BLaER1 treated with 17β-estradiol and CSF1 and Interleukin-3, amounts not matched to agents 10 nM and 100 nM (cell line): ENCODE measurements around the gene CERT1.

Experiments
- H3K27ac ChIP-seq, 11 experiments: shearing (Covaris generic); formaldehyde crosslinking; 2 replicates each; pipeline ENCODE4 v1.8.1; 2022
- H3K27me3 ChIP-seq, 11 experiments: shearing (Covaris generic); formaldehyde crosslinking; 2 replicates each; pipeline ENCODE4 v1.8.1; 2022
- H3K36me3 ChIP-seq, 11 experiments: shearing (Covaris generic); formaldehyde crosslinking; 2 replicates each; pipeline ENCODE4 v1.8.1; 2022
- H3K4me1 ChIP-seq, 10 experiments: shearing (Covaris generic); formaldehyde crosslinking; 2 replicates each; pipeline ENCODE4 v1.8.1; 2022
- H3K4me2 ChIP-seq, 11 experiments: shearing (Covaris generic); formaldehyde crosslinking; 2 replicates each; pipeline ENCODE4 v1.8.1; 2022
- H3K4me3 ChIP-seq, 10 experiments: shearing (Covaris generic); formaldehyde crosslinking; 2 replicates each; pipeline ENCODE4 v1.8.1; 2022
- H3K9ac ChIP-seq, 11 experiments: shearing (Covaris generic); formaldehyde crosslinking; 2 replicates each; pipeline ENCODE4 v1.8.1; 2022
- H3K9me3 ChIP-seq, 11 experiments: shearing (Covaris generic); formaldehyde crosslinking; replicated peaks in 1 of 11; 2 replicates each; pipeline ENCODE4 v1.8.1; 2022
- H4K20me1 ChIP-seq, 11 experiments: shearing (Covaris generic); formaldehyde crosslinking; 2 replicates each; pipeline ENCODE4 v1.8.1; 2022
- Cebpa-rat ChIP-seq, 11 experiments: shearing (Covaris generic); IDR thresholded peaks; 2 replicates each; pipeline ENCODE4 v1.8.1; 2022

CERT1 gene

DNA sequence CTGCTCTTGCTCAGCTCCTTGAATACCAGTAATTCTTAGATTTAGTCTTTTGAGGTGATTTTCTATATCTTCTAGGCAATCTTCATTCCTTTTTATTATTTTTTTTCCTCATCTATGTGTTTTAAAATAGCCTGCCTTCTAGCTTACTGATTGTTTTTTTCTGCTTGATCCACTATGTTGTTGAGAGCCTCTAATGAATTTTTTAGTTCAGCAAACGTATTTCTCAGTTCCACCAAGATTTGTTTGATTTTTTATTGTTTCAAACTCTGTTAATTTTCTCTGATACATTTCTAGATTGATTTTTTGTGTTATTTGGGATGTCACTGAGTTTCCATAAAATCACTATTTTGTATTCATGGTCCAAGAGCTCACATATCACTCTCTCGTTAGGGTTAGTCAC is 9.8 kb upstream of the CERT1 start:
- Histone ChIP-seq H3K4me3 (no peak overlapping the region; a peak in 1 of 20 replicates), H3K9me3 (peaks cover 33 to 57% (median 48%) of the 10 kb centered on the region in 11 experiments), H3K9ac (no peak overlapping the region), H3K27ac (no peak overlapping the region), H3K36me3 (peaks cover 26 to 56% (median 37%) of the 10 kb centered on the region in 11 experiments), H4K20me1 (peaks cover 0 to 72% (median 0%) of the 10 kb centered on the region in 11 experiments; a peak in 11 of 22 replicates), H3K4me1 (peaks cover 0 to 50% (median 8%) of the 10 kb centered on the region in 10 experiments; a peak in 14 of 20 replicates), H3K27me3 (no peaks in the 10 kb centered on the region), H3K4me2 (no peak overlapping the region)
- no peak for TF ChIP-seq Cebpa-rat (IDR thresholded peaks at IDR 0.05)

DNA sequence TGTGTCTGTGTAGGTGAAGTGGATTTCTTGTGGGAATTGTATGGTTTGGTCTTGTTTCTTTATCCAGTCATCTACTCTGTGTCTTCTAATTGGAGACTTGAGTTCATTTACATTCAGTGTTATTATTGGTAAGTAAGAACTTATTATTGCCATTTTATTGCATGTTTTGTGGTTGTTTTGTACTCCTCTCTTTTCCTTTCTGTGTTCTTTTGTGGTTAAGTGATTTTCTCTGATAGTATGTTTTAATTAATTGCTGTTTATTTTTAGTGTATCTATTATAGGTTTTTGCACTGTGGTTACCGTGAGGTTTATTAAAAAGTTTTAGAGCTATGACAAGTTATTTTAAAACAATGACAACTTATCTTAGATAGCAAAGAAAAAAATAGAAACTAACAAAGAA is 8.3 kb upstream of the CERT1 start:
- Histone ChIP-seq H3K4me3 (no peak overlapping the region), H3K4me2 (no peak overlapping the region), H3K27ac (no peak overlapping the region), H3K9ac (no peak overlapping the region), H3K27me3 (no peaks in the 10 kb centered on the region), H4K20me1 (peaks cover 0 to 72% (median 0%) of the 10 kb centered on the region in 11 experiments; a peak in 11 of 22 replicates), H3K4me1 (peaks cover 0 to 49% (median 7%) of the 10 kb centered on the region in 10 experiments; a peak in 11 of 20 replicates), H3K9me3 (peaks cover 33 to 64% (median 52%) of the 10 kb centered on the region in 11 experiments), H3K36me3 (peaks cover 26 to 70% (median 46%) of the 10 kb centered on the region in 11 experiments)
- no peak for TF ChIP-seq Cebpa-rat (IDR thresholded peaks at IDR 0.05)

DNA sequence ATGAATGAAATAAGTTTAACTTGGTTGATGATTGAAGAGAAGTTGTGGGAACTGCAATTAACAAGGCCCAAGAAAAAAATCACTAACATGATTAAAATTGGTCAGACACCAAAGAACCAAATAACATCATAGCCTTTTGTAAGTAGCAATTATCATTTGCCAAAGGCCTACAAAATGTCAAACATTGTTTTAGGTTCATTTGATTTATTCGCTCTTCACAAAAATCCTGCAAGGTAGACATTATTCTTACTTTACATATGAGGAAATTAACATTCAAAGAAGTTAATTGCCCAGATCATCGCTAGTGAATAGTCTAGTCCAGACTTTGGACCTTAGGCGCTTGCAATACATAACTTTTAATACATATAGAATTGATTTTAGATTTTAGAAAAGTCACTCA is 2.9 kb upstream of the CERT1 start:
- H3K27ac ChIP-seq, result peak overlapping the region in 1 of 11 experiments; percentile 30; a peak in 2 of 22 replicates
- peak overlapping the region in 2 of 11 experiments; percentile 91; a peak in 4 of 22 replicates for H3K4me2 ChIP-seq
- no peak overlapping the region for H3K4me3 ChIP-seq
- H3K27me3 ChIP-seq, result no peaks in the 10 kb centered on the region
- H3K9ac ChIP-seq, result no peak overlapping the region; a peak in 1 of 22 replicates
- peaks cover 5 to 43% (median 13%) of the 10 kb centered on the region in 11 experiments; a peak in 14 of 22 replicates for H3K36me3 ChIP-seq
- peaks cover 19 to 45% (median 28%) of the 10 kb centered on the region in 10 experiments for H3K4me1 ChIP-seq
- peaks cover 5 to 32% (median 20%) of the 10 kb centered on the region in 11 experiments; a peak in 19 of 22 replicates for H3K9me3 ChIP-seq
- peaks cover 0 to 56% (median 12%) of the 10 kb centered on the region in 11 experiments; a peak in 11 of 22 replicates for H4K20me1 ChIP-seq
- TF ChIP-seq Cebpa-rat (IDR thresholded peaks at IDR 0.05), result no peak

DNA sequence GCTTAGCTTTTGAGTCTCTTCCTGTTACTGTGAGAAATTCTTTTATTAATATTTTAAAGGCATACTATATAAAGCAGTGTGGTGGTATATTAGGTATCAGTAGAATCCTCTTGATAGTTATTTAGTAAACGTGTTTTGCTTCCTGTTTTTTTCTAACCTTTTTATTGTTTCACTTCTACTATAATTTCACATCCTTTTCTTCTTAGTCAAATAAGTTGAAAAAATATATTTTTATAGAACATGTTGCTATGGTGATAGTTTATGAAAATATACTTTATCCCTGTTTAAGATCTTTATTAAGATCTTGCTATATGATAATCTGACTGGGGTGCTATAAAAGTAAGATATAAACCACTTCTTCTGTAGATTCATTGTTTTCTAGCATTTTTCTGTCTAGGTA is 2.4 kb upstream of the CERT1 start:
- Histone ChIP-seq H3K4me2 (peak overlapping the region; percentile 69 to 93 (median 83); a peak in 20 of 22 replicates), H3K27me3 (no peaks in the 10 kb centered on the region), H3K9ac (peak overlapping the region in 1 of 11 experiments; percentile 6; a peak in 1 of 22 replicates), H3K27ac (peak overlapping the region in 3 of 11 experiments; percentile 11 to 30 (median 11); a peak in 2 of 22 replicates), H4K20me1 (peaks cover 0 to 54% (median 12%) of the 10 kb centered on the region in 11 experiments; a peak in 11 of 22 replicates), H3K4me3 (peak overlapping the region in 3 of 10 experiments; percentile 12 to 95 (median 85); a peak in 3 of 20 replicates), H3K36me3 (peaks cover 3 to 39% (median 10%) of the 10 kb centered on the region in 11 experiments; a peak in 13 of 22 replicates), H3K9me3 (peaks cover 3 to 27% (median 15%) of the 10 kb centered on the region in 11 experiments; a peak in 16 of 22 replicates), H3K4me1 (peaks cover 21 to 50% (median 33%) of the 10 kb centered on the region in 10 experiments)
- TF ChIP-seq Cebpa-rat (IDR thresholded peaks at IDR 0.05), result no peak

DNA sequence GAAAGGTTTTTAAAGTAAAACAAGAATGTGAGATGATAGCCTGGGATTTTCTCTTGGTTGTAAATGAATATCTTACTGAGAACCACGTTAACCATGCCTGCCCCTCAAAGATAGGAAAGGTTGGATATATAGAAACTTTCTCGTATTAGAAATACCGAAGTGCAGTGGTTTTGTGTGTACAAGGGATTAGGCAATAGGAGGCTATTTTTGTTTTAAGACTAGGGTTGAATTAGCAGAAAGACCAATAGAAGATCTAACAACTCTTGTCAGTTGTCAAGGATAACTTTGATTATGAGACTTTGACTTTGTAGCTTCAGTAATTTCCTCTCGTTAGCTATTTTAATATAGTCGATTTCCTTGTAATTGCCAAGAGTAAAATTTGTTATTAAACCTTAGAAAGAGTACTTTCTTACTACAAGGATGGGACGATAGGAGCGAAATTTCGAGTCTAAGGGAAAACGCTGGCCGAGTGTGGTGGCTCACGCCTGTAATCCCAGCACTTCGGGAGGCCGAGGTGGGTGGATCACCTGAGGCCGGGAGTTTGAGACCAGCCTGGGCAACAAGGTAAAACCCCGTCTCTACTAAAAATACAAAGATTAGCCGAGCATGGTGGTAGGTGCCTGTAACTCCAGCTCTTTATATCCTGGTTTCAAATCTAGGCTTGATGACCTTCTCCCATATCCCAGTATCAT is 1.1 kb upstream of the CERT1 start:
- no peak for TF ChIP-seq Cebpa-rat (IDR thresholded peaks at IDR 0.05)
- peaks cover 21 to 63% (median 36%) of the 10 kb centered on the region in 10 experiments for H3K4me1 ChIP-seq
- peak overlapping the region; percentile 85 to 98 (median 94) for H3K4me3 ChIP-seq
- peaks cover 0 to 56% (median 14%) of the 10 kb centered on the region in 11 experiments; a peak in 10 of 22 replicates for H4K20me1 ChIP-seq
- H3K9me3 ChIP-seq, result peaks cover 1 to 19% (median 8%) of the 10 kb centered on the region in 11 experiments; a peak in 15 of 22 replicates
- peaks cover 0 to 31% (median 11%) of the 10 kb centered on the region in 11 experiments; a peak in 12 of 22 replicates for H3K36me3 ChIP-seq
- H3K4me2 ChIP-seq, result peak overlapping the region; percentile 69 to 93 (median 83)
- H3K27me3 ChIP-seq, result no peaks in the 10 kb centered on the region
- peak overlapping the region; percentile 88 to 99 (median 94) for H3K9ac ChIP-seq
- H3K27ac ChIP-seq, result peak overlapping the region; percentile 77 to 95 (median 88)

DNA sequence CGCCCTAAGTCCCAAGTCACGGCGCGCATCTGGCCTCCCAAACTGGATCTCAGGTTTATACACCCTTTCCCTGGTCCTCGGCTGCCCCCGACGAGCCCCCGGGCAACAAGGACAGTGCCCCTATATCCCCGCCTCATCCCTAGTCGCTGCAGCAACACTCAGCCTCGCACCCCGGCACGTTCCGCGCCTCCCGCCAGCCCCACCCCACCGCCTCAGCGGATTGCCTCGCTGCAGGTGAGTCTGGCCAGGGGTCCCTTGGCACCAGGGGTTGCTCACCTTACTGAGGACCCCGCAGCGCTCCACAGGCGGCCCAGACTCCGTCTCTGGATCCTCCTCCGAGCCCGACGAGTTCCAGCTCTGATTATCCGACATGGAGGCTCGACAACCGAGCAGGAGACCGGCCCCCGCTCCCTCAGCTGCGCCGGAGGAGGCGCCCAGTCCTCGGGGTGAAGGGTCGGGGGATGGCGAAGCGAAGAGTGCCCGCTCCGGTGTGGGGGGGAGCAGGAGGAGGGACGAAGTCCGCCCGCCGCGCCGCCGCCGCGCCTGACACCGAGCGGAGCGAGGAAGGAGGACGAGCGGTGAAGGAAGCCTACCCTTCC is 494 bp downstream of the CERT1 start:
- H4K20me1 ChIP-seq, result peaks cover 0 to 58% (median 23%) of the 10 kb centered on the region in 11 experiments; a peak in 10 of 22 replicates
- H3K27me3 ChIP-seq, result no peaks in the 10 kb centered on the region
- no peak for TF ChIP-seq Cebpa-rat (IDR thresholded peaks at IDR 0.05)
- H3K9ac ChIP-seq, result peak overlapping the region; percentile 89 to 99 (median 94)
- peak overlapping the region; percentile 85 to 98 (median 94) for H3K4me3 ChIP-seq
- peak overlapping the region; percentile 78 to 95 (median 88) for H3K4me2 ChIP-seq
- H3K4me1 ChIP-seq, result peaks cover 21 to 67% (median 34%) of the 10 kb centered on the region in 10 experiments
- H3K36me3 ChIP-seq, result peaks cover under 1 to 26% (median 11%) of the 10 kb centered on the region in 11 experiments; a peak in 13 of 22 replicates
- H3K27ac ChIP-seq, result peak overlapping the region; percentile 87 to 95 (median 91)
- H3K9me3 ChIP-seq, result peaks cover 3 to 19% (median 8%) of the 10 kb centered on the region in 11 experiments; a peak in 14 of 22 replicates

DNA sequence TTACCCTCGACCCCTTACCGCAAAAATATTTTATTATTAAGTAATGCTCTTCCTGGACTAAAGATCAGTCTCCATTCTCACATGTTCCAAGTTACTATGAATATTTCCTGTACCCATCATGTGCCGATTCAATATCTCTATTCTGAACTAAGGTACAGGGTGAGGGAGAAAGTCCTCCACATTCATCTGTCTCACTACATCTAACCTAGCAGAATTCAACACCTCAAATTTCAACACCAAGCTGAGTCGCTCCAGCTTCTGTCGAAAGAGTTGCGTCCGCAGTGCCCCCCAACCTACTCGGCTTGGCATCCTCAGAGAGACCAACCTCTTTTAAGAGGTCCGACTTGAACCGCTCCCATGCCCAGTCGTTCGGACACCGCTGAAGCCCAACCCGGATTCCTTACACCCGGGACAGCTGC is 1.0 kb downstream of the CERT1 start:
- TF ChIP-seq Cebpa-rat (IDR thresholded peaks at IDR 0.05), result no peak; a peak in 1 of 22 replicates
- Histone ChIP-seq H3K36me3 (peaks cover 5 to 24% (median 11%) of the 10 kb centered on the region in 11 experiments; a peak in 14 of 22 replicates), H4K20me1 (peaks cover 0 to 58% (median 23%) of the 10 kb centered on the region in 11 experiments; a peak in 10 of 22 replicates), H3K4me1 (peaks cover 21 to 68% (median 32%) of the 10 kb centered on the region in 10 experiments), H3K9ac (peak overlapping the region; percentile 89 to 99 (median 94)), H3K4me2 (peak overlapping the region; percentile 78 to 95 (median 88)), H3K27ac (peak overlapping the region; percentile 87 to 95 (median 91)), H3K4me3 (peak overlapping the region; percentile 85 to 98 (median 94)), H3K27me3 (no peaks in the 10 kb centered on the region), H3K9me3 (peaks cover 0 to 14% (median 8%) of the 10 kb centered on the region in 11 experiments; a peak in 14 of 22 replicates)

DNA sequence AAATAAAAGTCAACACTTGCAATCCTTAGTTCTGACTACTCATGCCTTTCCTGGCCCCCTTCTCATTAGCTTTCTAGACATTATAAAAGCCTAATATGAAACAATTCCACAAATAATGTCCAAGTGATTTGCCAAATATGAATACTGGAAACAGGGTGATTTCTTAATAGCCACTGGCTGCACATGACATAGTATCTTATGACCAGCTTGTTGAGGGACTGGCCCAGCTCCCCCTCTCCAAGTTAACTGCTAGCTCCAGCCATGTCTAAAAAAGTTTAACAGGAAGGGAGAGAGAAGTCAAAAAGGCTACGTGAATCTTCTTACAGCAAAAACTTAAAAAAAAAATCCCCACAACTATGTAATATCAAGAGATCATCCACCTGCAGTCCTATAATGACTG is 1.5 kb downstream of the CERT1 start:
- H3K27ac ChIP-seq, result peak overlapping the region; percentile 87 to 95 (median 91); a peak in 21 of 22 replicates
- peak overlapping the region; percentile 89 to 99 (median 94) for H3K9ac ChIP-seq
- peaks cover 21 to 64% (median 32%) of the 10 kb centered on the region in 10 experiments for H3K4me1 ChIP-seq
- H4K20me1 ChIP-seq, result peaks cover 0 to 58% (median 23%) of the 10 kb centered on the region in 11 experiments; a peak in 10 of 22 replicates
- peaks cover 7 to 26% (median 14%) of the 10 kb centered on the region in 11 experiments; a peak in 19 of 22 replicates for H3K36me3 ChIP-seq
- H3K4me3 ChIP-seq, result peak overlapping the region; percentile 85 to 98 (median 94)
- peak overlapping the region; percentile 78 to 95 (median 88) for H3K4me2 ChIP-seq
- H3K9me3 ChIP-seq, result peaks cover 0 to 9% (median 7%) of the 10 kb centered on the region in 11 experiments; a peak in 13 of 22 replicates
- no peaks in the 10 kb centered on the region for H3K27me3 ChIP-seq
- TF ChIP-seq Cebpa-rat (IDR thresholded peaks at IDR 0.05), result no peak
